CD4-positive, alpha-beta memory T cell (primary cell): ENCODE data around the gene IMPG2. TPM values are rescaled to one million over a fixed set of nuclear protein-coding genes. Genes with fewer than 3 reads are reported as not detected.

Experiments used
- CTCF ChIA-PET: fragments of 350-600 bp; sonication (Branson Sonifier 250); formaldehyde crosslinking; loops from one replicate; lab custom pipeline; 2021; ENCODE audit warnings: inconsistent platforms; ENCODE audit not compliant: partially characterized antibody; lab: Charles Lee
- POLR2A ChIA-PET: fragments of 350-600 bp; sonication (Branson Sonifier 250); formaldehyde crosslinking; loops from one replicate; lab custom pipeline; 2021; ENCODE audit not compliant: partially characterized antibody; lab: Charles Lee
- DNase-seq, 5 donors: peaks; one replicate each; pipeline versions ENCODE4 v3.0.0 to v3.0.0-alpha.2; 2020 to 2022; ENCODE audit warnings: mixed read lengths in 1 of 5
- H3K27ac ChIP-seq: one replicate; pipeline ENCODE4 v1.7.0; 2013; ENCODE audit warnings: low read depth, low read length
- H3K27me3 ChIP-seq: 2 replicates; pipeline ENCODE4 v1.7.0; 2013; ENCODE audit warnings: mild to moderate bottlenecking, low read length, moderate library complexity; ENCODE audit not compliant: insufficient read depth
- H3K36me3 ChIP-seq: 2 replicates; pipeline ENCODE4 v1.7.0; 2013; ENCODE audit warnings: mild to moderate bottlenecking, low read length, moderate library complexity; ENCODE audit not compliant: insufficient read depth
- H3K4me1 ChIP-seq: 2 replicates; pipeline ENCODE4 v1.7.0; 2013; ENCODE audit warnings: mild to moderate bottlenecking, low read length, moderate library complexity; ENCODE audit not compliant: insufficient read depth
- H3K4me3 ChIP-seq, 2 donors: one replicate each; pipeline ENCODE4 v1.7.0; 2013; ENCODE audit warnings: low read length in 2 of 2, mild to moderate bottlenecking in 1 of 2
- H3K9me3 ChIP-seq, 2 donors: one replicate each; pipeline ENCODE4 v1.7.0; 2013; ENCODE audit warnings: low read length in 2 of 2, control low read depth in 1 of 2; ENCODE audit not compliant: control insufficient read depth in 1 of 2
- H3K27ac Mint-ChIP-seq, 7 donors: one replicate each; pipeline ENCODE4 v1.8.0; 2020 to 2021; ENCODE audit warnings: mixed read lengths in 7 of 7, mild to moderate bottlenecking in 6 of 7, inconsistent platforms in 3 of 7, moderate library complexity in 3 of 7
- H3K27me3 Mint-ChIP-seq, 2 donors: one replicate each; pipeline ENCODE4 v1.8.0; 2020 to 2021; ENCODE audit warnings: mixed read lengths in 2 of 2
- H3K36me3 Mint-ChIP-seq, 2 donors: one replicate each; pipeline ENCODE4 v1.8.0; 2020 to 2021; ENCODE audit warnings: mixed read lengths in 2 of 2, inconsistent platforms in 1 of 2, mild to moderate bottlenecking in 1 of 2
- H3K4me1 Mint-ChIP-seq, 4 donors: one replicate each; pipeline ENCODE4 v1.8.0; 2020 to 2021; ENCODE audit warnings: mixed read lengths in 4 of 4, mild to moderate bottlenecking in 1 of 4
- H3K4me3 Mint-ChIP-seq, 8 donors: one replicate each; pipeline ENCODE4 v1.8.0; 2020 to 2021; ENCODE audit warnings: mixed read lengths in 8 of 8, mild to moderate bottlenecking in 7 of 8, moderate library complexity in 6 of 8, inconsistent platforms in 3 of 8
- H3K9me3 Mint-ChIP-seq, 8 donors: one replicate each; pipeline ENCODE4 v1.8.0; 2020 to 2021; ENCODE audit warnings: mixed read lengths in 8 of 8, mild to moderate bottlenecking in 5 of 8, inconsistent platforms in 3 of 8, moderate library complexity in 1 of 8
- intact Hi-C: fragments of 100-400 bp; cut with micrococcal nuclease; formaldehyde crosslinking; loops from one replicate; pipeline ENCODE4 v1.15.1; 2023
- polyA plus RNA-seq, 2 donors: library from polyadenylated mRNA; unstranded; fragments of 300-500 nt; fragmentation: Illumina TruSeq; gene quantifications; one replicate each; pipeline ENCODE4 v1.2.3, GENCODE V29; 2021
- total RNA-seq, 2 experiments: library from RNA; stranded (reverse); gene quantifications; one replicate each; pipeline ENCODE4 v1.2.3, GENCODE V29; 2021

IMPG2 gene
- total and polyA plus RNA-seq, 4 experiments from 2014 or later: 0.02 to 0.81 (median 0.72) TPM; not detected in 1

DNA sequence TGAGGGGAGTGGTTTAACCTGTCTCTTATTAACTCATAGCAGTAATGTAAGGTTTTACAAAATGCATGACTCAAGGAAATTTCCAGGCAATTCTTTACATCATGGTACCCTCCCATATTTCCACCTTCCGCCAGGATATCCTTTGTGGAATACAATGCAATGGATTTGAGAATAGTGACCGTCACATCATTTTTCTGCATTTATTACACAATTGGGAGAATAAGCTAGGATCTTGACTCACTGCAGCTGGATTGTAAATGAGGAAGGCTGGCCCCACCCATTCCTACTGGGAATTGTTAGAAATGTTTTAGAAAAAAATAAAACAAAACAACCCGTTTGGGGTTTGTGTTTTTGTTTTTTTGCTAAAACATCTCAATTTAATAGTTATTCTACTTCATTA lies 97.4 kb downstream of the IMPG2 start:
- no peak overlapping the region for H3K27ac Mint-ChIP-seq
- H3K9me3 ChIP-seq: no peaks in the 10 kb centered on the region
- intact Hi-C loops: no loop called here

GRCh38 chr3:101219842-101220560 lies 100.4 kb downstream of the IMPG2 start:
- H3K27me3 Mint-ChIP-seq: peaks cover 0 to 1% of the 10 kb centered on the region in 2 donors
- H3K27me3 ChIP-seq: no peaks in the 10 kb centered on the region
- peaks cover 0 to 6% (median 0%) of the 10 kb centered on the region in 8 donors for H3K9me3 Mint-ChIP-seq
- H3K4me3 Mint-ChIP-seq: no peak overlapping the region
- CTCF ChIA-PET: no interaction called here
- no peak overlapping the region for H3K27ac ChIP-seq
- H3K4me1 ChIP-seq: no peaks in the 10 kb centered on the region
- no peak overlapping the region for H3K4me3 ChIP-seq
- H3K36me3 Mint-ChIP-seq: peaks cover 0 to 3% of the 10 kb centered on the region in 2 donors
- POLR2A ChIA-PET: no interaction called here
- no peak for DNase-seq
- no peaks in the 10 kb centered on the region for H3K9me3 ChIP-seq
- no peak overlapping the region for H3K27ac Mint-ChIP-seq
- intact Hi-C loops: no loop called here
- no peaks in the 10 kb centered on the region for H3K36me3 ChIP-seq
- H3K4me1 Mint-ChIP-seq: no peaks in the 10 kb centered on the region

More for the DNA sequence above, 97.4 kb downstream of the IMPG2 start:
- Histone ChIP-seq H3K27me3 (no peaks in the 10 kb centered on the region), H3K4me3 (no peak overlapping the region), H3K36me3 (no peaks in the 10 kb centered on the region), H3K27ac (no peak overlapping the region), H3K4me1 (no peaks in the 10 kb centered on the region)
- CTCF ChIA-PET: no interaction called here
- peaks cover 0 to 3% of the 10 kb centered on the region in 2 donors for H3K36me3 Mint-ChIP-seq
- H3K27me3 Mint-ChIP-seq: peaks cover 0 to 1% of the 10 kb centered on the region in 2 donors
- POLR2A ChIA-PET: no interaction called here
- H3K9me3 Mint-ChIP-seq: peaks cover 0 to 6% (median 0%) of the 10 kb centered on the region in 8 donors
- DNase-seq: no peak
- no peak overlapping the region for H3K4me3 Mint-ChIP-seq
- no peaks in the 10 kb centered on the region for H3K4me1 Mint-ChIP-seq

- Histone ChIP-seq H3K27ac (no peak overlapping the region), H3K4me3 (no peak overlapping the region), H3K9me3 (no peaks in the 10 kb centered on the region), H3K27me3 (no peaks in the 10 kb centered on the region), H3K36me3 (no peaks in the 10 kb centered on the region), H3K4me1 (no peaks in the 10 kb centered on the region)
- Mint-ChIP-seq H3K4me1 (no peaks in the 10 kb centered on the region), H3K27me3 (peaks cover 0 to 1% of the 10 kb centered on the region in 2 donors), H3K9me3 (peaks cover 0 to 11% (median 5%) of the 10 kb centered on the region in 8 donors), H3K36me3 (peaks cover 0 to 3% of the 10 kb centered on the region in 2 donors), H3K27ac (no peak overlapping the region), H3K4me3 (no peak overlapping the region)
- intact Hi-C loops: no loop called here
- no peak for DNase-seq
- ChIA-PET CTCF (interaction anchor here (0.9 kb wide), 1 partner anchor 17 kb away, joined by 3 read pairs; no protein-coding TSS in a partner anchor), POLR2A (no interaction called here)
Measured at GRCh38 chr3:101217472-101218245, 102.7 kb downstream of the IMPG2 start.

GRCh38 chr3:101216710-101217465 lies 103.5 kb downstream of the IMPG2 start:
- H3K4me3 ChIP-seq: no peak overlapping the region
- H3K36me3 Mint-ChIP-seq: peaks cover 0 to 2% of the 10 kb centered on the region in 2 donors
- no peak overlapping the region for H3K4me3 Mint-ChIP-seq
- H3K4me1 ChIP-seq: no peaks in the 10 kb centered on the region
- H3K36me3 ChIP-seq: no peaks in the 10 kb centered on the region
- no peak overlapping the region for H3K27ac Mint-ChIP-seq
- peaks cover 0 to under 1% of the 10 kb centered on the region in 2 donors for H3K27me3 Mint-ChIP-seq
- H3K27ac ChIP-seq: no peak overlapping the region
- H3K9me3 ChIP-seq: no peaks in the 10 kb centered on the region
- ChIA-PET CTCF (interaction anchor here (0.9 kb wide), 1 partner anchor 16 kb away, joined by 3 read pairs; no protein-coding TSS in a partner anchor), POLR2A (no interaction called here)
- no peak for DNase-seq
- H3K4me1 Mint-ChIP-seq: no peaks in the 10 kb centered on the region
- intact Hi-C loops: no loop called here
- no peaks in the 10 kb centered on the region for H3K27me3 ChIP-seq
- peaks cover 0 to 11% (median 5%) of the 10 kb centered on the region in 8 donors for H3K9me3 Mint-ChIP-seq

DNA sequence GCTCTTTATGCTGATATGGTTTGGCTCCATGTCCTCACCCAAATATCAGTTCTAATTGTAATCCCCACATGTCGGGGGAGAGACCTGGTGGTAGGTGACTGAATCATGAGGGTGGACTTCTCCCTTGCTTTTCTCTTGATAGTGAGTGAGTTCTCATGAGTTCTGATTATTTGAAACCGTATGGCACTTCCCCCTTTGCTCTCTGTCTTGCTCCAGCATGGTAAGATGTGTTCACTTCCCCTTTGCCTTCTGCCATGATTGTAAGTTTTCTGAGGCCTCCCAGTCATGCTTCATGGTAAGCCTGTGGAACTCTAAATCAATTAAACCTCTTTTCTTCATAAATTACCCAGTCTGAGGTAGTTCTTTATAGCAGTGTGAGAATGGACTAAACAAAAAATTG lies 107.6 kb downstream of the IMPG2 start:
- Mint-ChIP-seq H3K27ac (no peak overlapping the region), H3K4me3 (no peak overlapping the region), H3K27me3 (peaks cover 0 to 2% of the 10 kb centered on the region in 2 donors), H3K9me3 (peaks cover 0 to 10% (median 4%) of the 10 kb centered on the region in 8 donors), H3K4me1 (no peaks in the 10 kb centered on the region), H3K36me3 (no peaks in the 10 kb centered on the region)
- Histone ChIP-seq H3K4me3 (no peak overlapping the region), H3K4me1 (no peaks in the 10 kb centered on the region), H3K27me3 (no peaks in the 10 kb centered on the region), H3K9me3 (no peaks in the 10 kb centered on the region), H3K36me3 (no peaks in the 10 kb centered on the region), H3K27ac (no peak overlapping the region)
- intact Hi-C loops: no loop called here
- DNase-seq: no peak
- POLR2A ChIA-PET: no interaction called here
- CTCF ChIA-PET: no interaction called here

DNA sequence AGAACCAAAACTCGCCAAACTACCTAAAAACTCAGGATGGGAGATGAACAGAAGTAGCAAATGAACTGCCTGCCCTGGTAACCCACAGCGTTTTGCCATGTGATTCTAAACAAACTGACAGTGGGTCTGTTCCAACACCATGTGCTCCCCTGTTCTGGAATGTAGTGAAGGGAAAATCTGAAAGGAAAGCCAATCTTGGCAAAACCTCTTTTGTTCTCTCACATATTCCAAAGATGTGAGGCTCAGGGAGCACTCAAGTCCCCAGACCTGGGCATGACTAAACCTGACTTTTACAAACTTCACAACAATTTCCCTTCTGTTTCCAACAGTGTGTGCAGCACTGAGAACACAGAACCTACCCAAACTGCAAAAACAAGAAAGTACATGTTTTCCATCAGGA lies 116.1 kb downstream of the IMPG2 start:
- Histone ChIP-seq H3K36me3 (no peaks in the 10 kb centered on the region), H3K4me3 (no peak overlapping the region), H3K9me3 (no peaks in the 10 kb centered on the region), H3K27ac (no peak overlapping the region), H3K27me3 (peaks cover 4% of the 10 kb centered on the region), H3K4me1 (no peaks in the 10 kb centered on the region)
- H3K27me3 Mint-ChIP-seq: peaks cover 18% of the 10 kb centered on the region in 2 donors
- ChIA-PET CTCF (no interaction called here), POLR2A (no interaction called here)
- no peaks in the 10 kb centered on the region for H3K36me3 Mint-ChIP-seq
- no peaks in the 10 kb centered on the region for H3K9me3 Mint-ChIP-seq
- intact Hi-C loops: no loop called here
- H3K27ac Mint-ChIP-seq: no peak overlapping the region
- no peaks in the 10 kb centered on the region for H3K4me1 Mint-ChIP-seq
- H3K4me3 Mint-ChIP-seq: no peak overlapping the region
- no peak for DNase-seq

- ChIA-PET CTCF (no interaction called here), POLR2A (no interaction called here)
- Mint-ChIP-seq H3K27me3 (peaks cover 18% of the 10 kb centered on the region in 2 donors), H3K4me1 (no peaks in the 10 kb centered on the region), H3K36me3 (no peaks in the 10 kb centered on the region), H3K9me3 (no peaks in the 10 kb centered on the region), H3K27ac (no peak overlapping the region), H3K4me3 (no peak overlapping the region)
- DNase-seq: no peak
- no peaks in the 10 kb centered on the region for H3K36me3 ChIP-seq
- intact Hi-C loops: no loop called here
- H3K9me3 ChIP-seq: no peaks in the 10 kb centered on the region
- peaks cover 4% of the 10 kb centered on the region for H3K27me3 ChIP-seq
- H3K4me1 ChIP-seq: no peaks in the 10 kb centered on the region
- H3K27ac ChIP-seq: no peak overlapping the region
- no peak overlapping the region for H3K4me3 ChIP-seq
Measured at GRCh38 chr3:101203411-101203810, 117.0 kb downstream of the IMPG2 start.
